Choroid plexus epithelial cell (primary cell): Measurements from ENCODE around the gene TMEM147.

Experiments
- DNase-seq: peaks from one replicate; pipeline ENCODE4 v3.0.0-alpha.2; 2010; ENCODE audit warnings: low read depth
- H3K4me3 ChIP-seq: 2 replicates; pipeline ENCODE4 v1.5.1; 2011; ENCODE audit warnings: low read depth, mild to moderate bottlenecking, control low read depth, low read length, moderate library complexity
- TF ChIP-seq, protein P1 (sequence below): conservative IDR thresholded peaks from 2 replicates; pipeline ENCODE4 v1.5.1; 2011; ENCODE audit warnings: low read depth, mild to moderate bottlenecking, control low read depth, inconsistent platforms, low read length, moderate library complexity

TMEM147 gene

GRCh38 chr19:35559281-35559659 is 13.8 kb downstream of the TMEM147 start:
- H3K4me3 ChIP-seq: no peak overlapping the region

GRCh38 chr19:35559781-35560180 is 14.4 kb downstream of the TMEM147 start:
- no peak for DNase-seq
- H3K4me3 ChIP-seq: no peak overlapping the region
- TF ChIP-seq, protein P1, sequence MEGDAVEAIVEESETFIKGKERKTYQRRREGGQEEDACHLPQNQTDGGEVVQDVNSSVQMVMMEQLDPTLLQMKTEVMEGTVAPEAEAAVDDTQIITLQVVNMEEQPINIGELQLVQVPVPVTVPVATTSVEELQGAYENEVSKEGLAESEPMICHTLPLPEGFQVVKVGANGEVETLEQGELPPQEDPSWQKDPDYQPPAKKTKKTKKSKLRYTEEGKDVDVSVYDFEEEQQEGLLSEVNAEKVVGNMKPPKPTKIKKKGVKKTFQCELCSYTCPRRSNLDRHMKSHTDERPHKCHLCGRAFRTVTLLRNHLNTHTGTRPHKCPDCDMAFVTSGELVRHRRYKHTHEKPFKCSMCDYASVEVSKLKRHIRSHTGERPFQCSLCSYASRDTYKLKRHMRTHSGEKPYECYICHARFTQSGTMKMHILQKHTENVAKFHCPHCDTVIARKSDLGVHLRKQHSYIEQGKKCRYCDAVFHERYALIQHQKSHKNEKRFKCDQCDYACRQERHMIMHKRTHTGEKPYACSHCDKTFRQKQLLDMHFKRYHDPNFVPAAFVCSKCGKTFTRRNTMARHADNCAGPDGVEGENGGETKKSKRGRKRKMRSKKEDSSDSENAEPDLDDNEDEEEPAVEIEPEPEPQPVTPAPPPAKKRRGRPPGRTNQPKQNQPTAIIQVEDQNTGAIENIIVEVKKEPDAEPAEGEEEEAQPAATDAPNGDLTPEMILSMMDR: no peak

More at GRCh38 chr19:35559281-35559659, 13.8 kb downstream of the TMEM147 start:
- no peak for DNase-seq
- TF ChIP-seq, protein P1: no peak

- no peak for DNase-seq
- no peak overlapping the region for H3K4me3 ChIP-seq
- TF ChIP-seq, protein P1: no peak
These were observed 14.8 kb downstream of the TMEM147 start for GRCh38 chr19:35560271-35560670.

DNA sequence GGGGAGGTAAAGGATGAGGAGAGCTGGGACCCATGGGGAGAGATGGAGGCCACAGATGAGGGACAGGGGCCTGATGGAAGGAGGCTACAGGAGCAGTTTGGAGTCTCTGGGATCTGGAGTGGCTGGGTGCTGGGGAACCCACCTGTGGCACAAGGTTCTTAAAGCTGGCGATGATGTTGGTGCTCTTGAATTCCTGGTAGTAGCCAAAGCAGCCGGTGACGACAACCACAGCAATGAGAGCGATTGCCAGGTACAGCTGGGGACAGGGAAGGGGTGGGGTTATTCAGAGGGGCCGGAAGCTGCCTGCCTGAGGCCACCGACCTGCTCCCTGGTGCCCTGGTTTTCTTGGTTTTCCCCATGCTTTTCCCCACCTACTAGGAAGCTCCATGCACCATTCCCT is 15.3 kb downstream of the TMEM147 start:
- no peak overlapping the region for H3K4me3 ChIP-seq
- no peak for DNase-seq
- TF ChIP-seq, protein P1: no peak

GRCh38 chr19:35561436-35561835 is 16.0 kb downstream of the TMEM147 start:
- no peak for DNase-seq
- H3K4me3 ChIP-seq: no peak overlapping the region
- TF ChIP-seq, protein P1: no peak

DNA sequence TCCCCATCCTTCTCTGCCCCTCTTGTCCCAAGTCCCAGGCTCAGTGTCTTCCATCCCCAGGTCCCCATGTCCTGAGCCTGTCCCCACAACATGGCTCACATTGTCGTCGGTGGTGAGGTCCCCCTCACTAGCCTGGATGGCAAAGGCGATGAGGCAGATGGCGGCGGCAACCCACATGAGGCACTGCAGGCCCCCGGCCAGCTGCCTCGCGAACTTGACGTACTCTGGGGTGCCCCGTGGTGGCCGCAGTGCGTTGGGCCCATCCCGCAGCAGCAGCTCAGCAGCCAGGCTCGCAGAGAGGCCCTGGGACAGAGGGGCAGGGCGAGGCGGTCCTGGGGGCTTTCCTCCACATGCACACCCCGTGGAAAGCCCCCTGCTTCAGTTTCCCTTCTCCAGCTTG is 16.9 kb downstream of the TMEM147 start:
- DNase-seq: no peak
- TF ChIP-seq, protein P1: no peak
- no peak overlapping the region for H3K4me3 ChIP-seq

DNA sequence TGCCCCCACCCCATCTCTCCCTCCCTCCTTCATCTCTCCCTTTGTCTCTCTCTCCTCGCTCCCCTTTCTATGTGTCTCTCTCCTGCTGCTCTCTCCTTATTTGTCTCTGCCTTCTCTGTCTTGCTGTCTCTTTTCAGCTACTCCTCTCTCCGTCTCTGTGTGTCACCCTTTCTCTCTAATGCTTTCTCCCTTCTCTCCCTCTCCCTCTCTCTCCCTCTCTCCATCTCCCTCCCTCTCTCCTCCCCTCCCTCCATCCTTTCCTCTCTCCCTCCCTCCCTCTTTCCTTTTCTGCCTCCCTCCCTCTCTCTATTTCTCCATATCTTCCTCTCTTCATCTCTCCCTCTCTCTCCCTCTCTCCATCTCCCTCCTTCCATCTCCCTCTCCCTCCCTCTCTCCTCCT is 17.4 kb downstream of the TMEM147 start:
- TF ChIP-seq, protein P1: no peak
- no peak for DNase-seq
- no peak overlapping the region for H3K4me3 ChIP-seq
